H9 (cell line): ENCODE measurements around the gene SRC. TPM values are rescaled to one million over a fixed set of nuclear protein-coding genes. Genes with fewer than 3 reads are reported as not detected.

Experiments
- DNase-seq: peaks from one replicate; pipeline ENCODE4 v3.0.0-alpha.2; 2017
- H2AFZ ChIP-seq: one replicate; pipeline ENCODE4 v1.6.1; 2013; ENCODE audit warnings: mild to moderate bottlenecking, low read length, control low read depth, moderate library complexity
- H2AK5ac ChIP-seq: 2 replicates; pipeline ENCODE4 v1.6.1; 2013; ENCODE audit warnings: low read length, control low read depth, mixed read lengths; ENCODE audit not compliant: insufficient read length
- H2BK120ac ChIP-seq: one replicate; pipeline ENCODE4 v1.6.1; 2013; ENCODE audit warnings: low read depth, mild to moderate bottlenecking, low read length, control low read depth, inconsistent platforms; ENCODE audit not compliant: poor library complexity, severe bottlenecking
- H2BK12ac ChIP-seq: 2 replicates; pipeline ENCODE4 v1.6.1; 2013; ENCODE audit warnings: low read length, control low read depth, mixed read lengths, low read depth; ENCODE audit not compliant: insufficient read length
- H2BK15ac ChIP-seq: 2 replicates; pipeline ENCODE4 v1.6.1; 2013; ENCODE audit warnings: low read depth, low read length, control low read depth
- H2BK20ac ChIP-seq: one replicate; pipeline ENCODE4 v1.6.1; 2013; ENCODE audit warnings: low read depth, mild to moderate bottlenecking, low read length, control low read depth, inconsistent platforms; ENCODE audit not compliant: poor library complexity, severe bottlenecking
- H2BK5ac ChIP-seq: 2 replicates; pipeline ENCODE4 v1.6.1; 2013; ENCODE audit warnings: low read length, control low read depth, mixed read lengths; ENCODE audit not compliant: insufficient read length
- H3K14ac ChIP-seq: 2 replicates; pipeline ENCODE4 v1.6.1; 2013; ENCODE audit warnings: low read length, control low read depth; ENCODE audit not compliant: insufficient read depth
- H3K18ac ChIP-seq: 2 replicates; pipeline ENCODE4 v1.6.1; 2013; ENCODE audit warnings: low read depth, mild to moderate bottlenecking, mixed read lengths, low read length, control low read depth; ENCODE audit not compliant: insufficient read length
- H3K23ac ChIP-seq: 2 replicates; pipeline ENCODE4 v1.6.1; 2013; ENCODE audit warnings: low read length, control low read depth, mixed read lengths, low read depth; ENCODE audit not compliant: insufficient read length
- H3K23me2 ChIP-seq: 2 replicates; pipeline ENCODE4 v1.6.1; 2013; ENCODE audit warnings: low read depth, mild to moderate bottlenecking, mixed read lengths, low read length, control low read depth; ENCODE audit not compliant: insufficient read length, poor library complexity, severe bottlenecking
- H3K27ac ChIP-seq: 2 replicates; pipeline ENCODE4 v1.5.1; 2013; ENCODE audit warnings: low read length, control low read depth, mixed read lengths, low read depth; ENCODE audit not compliant: insufficient read length
- H3K27me3 ChIP-seq: 2 replicates; pipeline ENCODE4 v1.6.1; 2013; ENCODE audit warnings: low read length, control low read depth, inconsistent platforms; ENCODE audit not compliant: insufficient read depth
- H3K4ac ChIP-seq: 2 replicates; pipeline ENCODE4 v1.6.1; 2013; ENCODE audit warnings: low read depth, mild to moderate bottlenecking, control low read depth, inconsistent platforms, low read length, moderate library complexity
- H3K4me1 ChIP-seq: 2 replicates; pipeline ENCODE4 v1.6.1; 2013; ENCODE audit warnings: low read length, control low read depth, inconsistent platforms; ENCODE audit not compliant: insufficient read depth
- H3K4me2 ChIP-seq: 2 replicates; pipeline ENCODE4 v1.6.1; 2013; ENCODE audit warnings: low read length, control low read depth, mixed read lengths; ENCODE audit not compliant: insufficient read length, insufficient read depth
- H3K56ac ChIP-seq: 2 replicates; pipeline ENCODE4 v1.6.1; 2013; ENCODE audit warnings: low read depth, mild to moderate bottlenecking, mixed read lengths, low read length, control low read depth; ENCODE audit not compliant: insufficient read length
- H3K79me1 ChIP-seq: 2 replicates; pipeline ENCODE4 v1.6.1; 2013; ENCODE audit warnings: low read depth, mild to moderate bottlenecking, moderate library complexity, low read length, control low read depth, inconsistent platforms; ENCODE audit not compliant: insufficient read depth, poor library complexity, severe bottlenecking
- H3K79me2 ChIP-seq: 2 replicates; pipeline ENCODE4 v1.6.1; 2013; ENCODE audit warnings: low read length, control low read depth, inconsistent platforms; ENCODE audit not compliant: insufficient read depth
- H3K9ac ChIP-seq: 2 replicates; pipeline ENCODE4 v1.6.1; 2013; ENCODE audit warnings: low read length, control low read depth, mixed read lengths; ENCODE audit not compliant: insufficient read length; ENCODE audit errors: extremely low read depth
- H3K9me3 ChIP-seq: one replicate; pipeline ENCODE4 v1.6.1; 2013; ENCODE audit warnings: low read depth, low read length, inconsistent platforms; ENCODE audit not compliant: control insufficient read depth
- H3T11ph ChIP-seq: one replicate; pipeline ENCODE4 v1.6.1; 2013; ENCODE audit warnings: mild to moderate bottlenecking, low read length, control low read depth, inconsistent platforms
- H4K20me1 ChIP-seq: one replicate; pipeline ENCODE4 v1.6.1; 2013; ENCODE audit not compliant: control insufficient read depth, insufficient read length, insufficient read depth
- H4K5ac ChIP-seq: 2 replicates; pipeline ENCODE4 v1.6.1; 2013; ENCODE audit warnings: low read depth, mild to moderate bottlenecking, mixed read lengths, low read length, control low read depth; ENCODE audit not compliant: insufficient read length
- H4K8ac ChIP-seq: replicated peaks from 2 replicates; pipeline ENCODE4 v1.6.1; 2013; ENCODE audit warnings: low read length, control low read depth, mixed read lengths, low read depth; ENCODE audit not compliant: insufficient read length
- H4K91ac ChIP-seq: 2 replicates; pipeline ENCODE4 v1.6.1; 2013; ENCODE audit warnings: low read depth, mild to moderate bottlenecking, moderate library complexity, mixed read lengths, low read length, control low read depth; ENCODE audit not compliant: insufficient read length
- H3K27ac Mint-ChIP-seq, 3 experiments: 2 replicates in 2 of 3; 3 replicates in 1 of 3; pipeline ENCODE4 v1.8.0; 2020 to 2021; ENCODE audit warnings: mixed read lengths in 3 of 3, mild to moderate bottlenecking in 1 of 3, moderate library complexity in 1 of 3
- H3K27me3 Mint-ChIP-seq: 2 replicates; pipeline ENCODE4 v1.8.0; 2021; ENCODE audit warnings: low read depth, mild to moderate bottlenecking, moderate library complexity, mixed read lengths
- H3K36me3 Mint-ChIP-seq, 3 experiments: 2 replicates in 2 of 3; 3 replicates in 1 of 3; pipeline ENCODE4 v1.8.0; 2020 to 2021; ENCODE audit warnings: low read depth in 3 of 3, mixed read lengths in 3 of 3; ENCODE audit not compliant: insufficient read depth in 1 of 3
- H3K4me1 Mint-ChIP-seq, 2 experiments: 2 replicates each; pipeline ENCODE4 v1.8.0; 2020; ENCODE audit warnings: mixed read lengths in 2 of 2
- H3K4me3 Mint-ChIP-seq, 2 experiments: 2 replicates in 1 of 2; 3 replicates in 1 of 2; pipeline ENCODE4 v1.8.0; 2020 to 2021; ENCODE audit warnings: mild to moderate bottlenecking in 2 of 2, mixed read lengths in 2 of 2, moderate library complexity in 1 of 2
- H3K9me3 Mint-ChIP-seq, 2 experiments: 2 replicates in 1 of 2; 3 replicates in 1 of 2; pipeline ENCODE4 v1.8.0; 2020; ENCODE audit warnings: mild to moderate bottlenecking in 2 of 2, mixed read lengths in 2 of 2, moderate library complexity in 1 of 2
- WGBS: extraction: QIAGEN DNeasy Blood & Tissue Kit; methylation state at CpG from one replicate; pipeline ENCODE4 v1.1.7; 2013; ENCODE audit warnings: missing lambda C conversion rate, low lambda C conversion rate, mixed read lengths; ENCODE audit not compliant: insufficient read length; ENCODE audit errors: extremely low coverage; 5-methylcytosine and 5-hydroxymethylcytosine counted together
- total RNA-seq: library from RNA; stranded (reverse); gene quantifications from 2 replicates; pipeline ENCODE4 v1.2.1, GENCODE V29; 2021
- TF ChIP-seq, protein P1 (sequence below): fragments of 200-600 bp; sonication (generic); conservative IDR thresholded peaks from 3 replicates; pipeline ENCODE4 v1.8.0; 2021; ENCODE audit warnings: antibody characterized with exemption, mild to moderate bottlenecking

SRC gene
- total RNA-seq, 1 experiment from 2014 or later = 44.5 TPM

GRCh38 chr20:37422791-37423286 lies 76.9 kb downstream of the SRC start:
- DNase-seq = no peak
- Histone ChIP-seq H2AFZ (no peak overlapping the region), H2BK120ac (no peak overlapping the region), H3K56ac (no peak overlapping the region), H3K4me2 (no peak overlapping the region), H2BK12ac (no peak overlapping the region), H2BK5ac (no peak overlapping the region), H3K14ac (no peak overlapping the region; the same call in 1 of the 2 replicates), H3K18ac (no peak overlapping the region), H3K23ac (no peak overlapping the region), H3K27ac (no peak overlapping the region), H2BK20ac (no peak overlapping the region), H2BK15ac (no peak overlapping the region), H3K9ac (no peak overlapping the region), H2AK5ac (no peak overlapping the region), H3K23me2 (no peaks in the 10 kb centered on the region), H4K8ac (no peak overlapping the region), H4K20me1 (no peaks in the 10 kb centered on the region), H4K5ac (no peak overlapping the region), H3K27me3 (no peaks in the 10 kb centered on the region), H3K4me1 (peaks cover 5% of the 10 kb centered on the region; the same call in 1 of the 2 replicates), H3K79me1 (no peaks in the 10 kb centered on the region), H4K91ac (no peak overlapping the region), H3K79me2 (no peaks in the 10 kb centered on the region), H3K4ac (no peak overlapping the region), H3K9me3 (no peaks in the 10 kb centered on the region), H3T11ph (no peak overlapping the region)
- H3K27me3 Mint-ChIP-seq = peaks cover 17% of the 10 kb centered on the region
- H3K4me3 Mint-ChIP-seq = no peak overlapping the region
- H3K9me3 Mint-ChIP-seq = no peaks in the 10 kb centered on the region; a peak in 1 of 5 replicates
- no peaks in the 10 kb centered on the region for H3K36me3 Mint-ChIP-seq
- TF ChIP-seq, protein P1, sequence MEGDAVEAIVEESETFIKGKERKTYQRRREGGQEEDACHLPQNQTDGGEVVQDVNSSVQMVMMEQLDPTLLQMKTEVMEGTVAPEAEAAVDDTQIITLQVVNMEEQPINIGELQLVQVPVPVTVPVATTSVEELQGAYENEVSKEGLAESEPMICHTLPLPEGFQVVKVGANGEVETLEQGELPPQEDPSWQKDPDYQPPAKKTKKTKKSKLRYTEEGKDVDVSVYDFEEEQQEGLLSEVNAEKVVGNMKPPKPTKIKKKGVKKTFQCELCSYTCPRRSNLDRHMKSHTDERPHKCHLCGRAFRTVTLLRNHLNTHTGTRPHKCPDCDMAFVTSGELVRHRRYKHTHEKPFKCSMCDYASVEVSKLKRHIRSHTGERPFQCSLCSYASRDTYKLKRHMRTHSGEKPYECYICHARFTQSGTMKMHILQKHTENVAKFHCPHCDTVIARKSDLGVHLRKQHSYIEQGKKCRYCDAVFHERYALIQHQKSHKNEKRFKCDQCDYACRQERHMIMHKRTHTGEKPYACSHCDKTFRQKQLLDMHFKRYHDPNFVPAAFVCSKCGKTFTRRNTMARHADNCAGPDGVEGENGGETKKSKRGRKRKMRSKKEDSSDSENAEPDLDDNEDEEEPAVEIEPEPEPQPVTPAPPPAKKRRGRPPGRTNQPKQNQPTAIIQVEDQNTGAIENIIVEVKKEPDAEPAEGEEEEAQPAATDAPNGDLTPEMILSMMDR = no peak
- no CpG with 5 or more reads among the region's 11 CpGs for WGBS
- no peak overlapping the region for H3K27ac Mint-ChIP-seq
- peaks cover 29 to 33% of the 10 kb centered on the region in 2 experiments for H3K4me1 Mint-ChIP-seq
